Neural progenitor cell (in vitro differentiated cells): Measurements from ENCODE around the gene RAD51B.

Experiments used
- CTCF ChIP-seq: fragments of 200-600 bp; sonication (generic); IDR thresholded peaks from 2 replicates; pipeline ENCODE4 v1.5.1; 2017; ENCODE audit warnings: antibody characterized with exemption, mild to moderate bottlenecking
- EZH2 ChIP-seq: fragments of 200-600 bp; sonication (generic); IDR thresholded peaks from 2 replicates; pipeline ENCODE4 v1.6.1; 2017; ENCODE audit warnings: antibody characterized with exemption, mild to moderate bottlenecking, moderate library complexity
- EZH2phosphoT487 ChIP-seq: fragments of 200-600 bp; sonication (generic); IDR thresholded peaks from 2 replicates; pipeline ENCODE4 v1.6.1; 2017; ENCODE audit warnings: antibody characterized with exemption

- TF ChIP-seq CTCF (peak; percentile 23), EZH2 (no peak), EZH2phosphoT487 (no peak)
Measured at GRCh38 chr14:67883717-67884116, 64.1 kb downstream of the RAD51B start.
